Liver (tissue), 9 donors: Measurements from ENCODE around the gene CRYAA. TPM values are rescaled to one million over a fixed set of nuclear protein-coding genes. Genes with fewer than 3 reads are reported as not detected.

Experiments used
- DNase-seq: peaks from one replicate; pipeline ENCODE4 v3.0.0-alpha.2; 2017; ENCODE audit warnings: low spot score
- H3K27ac ChIP-seq, 2 donors: one replicate each; pipeline ENCODE4 v1.7.0; 2013; ENCODE audit warnings: inconsistent platforms in 2 of 2, low read length in 2 of 2, control low read depth in 1 of 2, low read depth in 1 of 2, mild to moderate bottlenecking in 1 of 2
- H3K27me3 ChIP-seq, 4 donors: one replicate each; pipeline versions ENCODE4 v1.6.1 to v1.7.0; 2013; ENCODE audit warnings: low read length in 3 of 4, inconsistent platforms in 1 of 4, mild to moderate bottlenecking in 1 of 4, moderate library complexity in 1 of 4; ENCODE audit not compliant: control insufficient read depth in 4 of 4, insufficient read depth in 4 of 4
- H3K36me3 ChIP-seq, 4 donors: one replicate each; pipeline versions ENCODE4 v1.6.1 to v1.7.0; 2013; ENCODE audit warnings: low read length in 3 of 4, mild to moderate bottlenecking in 3 of 4, low read depth in 1 of 4, moderate library complexity in 1 of 4; ENCODE audit not compliant: control insufficient read depth in 4 of 4, insufficient read depth in 3 of 4
- H3K4me1 ChIP-seq, 4 donors: one replicate each; pipeline versions ENCODE4 v1.6.1 to v1.7.0; 2013; ENCODE audit warnings: low read length in 3 of 4, mild to moderate bottlenecking in 3 of 4, moderate library complexity in 1 of 4; ENCODE audit not compliant: control insufficient read depth in 4 of 4, insufficient read depth in 4 of 4
- H3K4me3 ChIP-seq, 3 donors: one replicate each; pipeline versions ENCODE4 v1.6.1 to v1.7.0; 2013; ENCODE audit warnings: low read length in 3 of 3, control low read depth in 1 of 3, low read depth in 1 of 3, mild to moderate bottlenecking in 1 of 3
- H3K9ac ChIP-seq, 2 donors: one replicate each; pipeline ENCODE4 v1.7.0; 2013; ENCODE audit warnings: low read length in 2 of 2, mild to moderate bottlenecking in 2 of 2, moderate library complexity in 2 of 2, control low read depth in 1 of 2, low read depth in 1 of 2
- H3K9me3 ChIP-seq, 4 donors: one replicate each; pipeline versions ENCODE4 v1.6.1 to v1.7.0; 2013; ENCODE audit warnings: low read length in 3 of 4; ENCODE audit not compliant: control insufficient read depth in 4 of 4
- ATF3 ChIP-seq: IDR thresholded peaks from 2 replicates; pipeline ENCODE4 v1.6.1; 2016; ENCODE audit warnings: antibody characterized with exemption
- CTCF ChIP-seq: fragments of 150-350 bp; IDR thresholded peaks from 2 replicates; pipeline ENCODE4 v1.5.1; 2017; ENCODE audit warnings: improper control_type of control experiment, low read depth, low read length; ENCODE audit not compliant: missing input control
- EGR1 ChIP-seq, 2 donors: IDR thresholded peaks; 2 replicates each; pipeline ENCODE4 v1.6.1; 2016 to 2018; ENCODE audit warnings: antibody characterized with exemption in 2 of 2, low read depth in 2 of 2
- FOXA1 ChIP-seq: IDR thresholded peaks from 2 replicates; pipeline ENCODE4 v1.6.1; 2016; ENCODE audit warnings: antibody characterized with exemption
- FOXA2 ChIP-seq: IDR thresholded peaks from 2 replicates; pipeline ENCODE4 v1.6.1; 2016; ENCODE audit warnings: antibody characterized with exemption
- MAX ChIP-seq: IDR thresholded peaks from 2 replicates; pipeline ENCODE4 v1.6.1; 2016; ENCODE audit warnings: antibody characterized with exemption
- NR2F2 ChIP-seq: IDR thresholded peaks from 2 replicates; pipeline ENCODE4 v1.6.1; 2016; ENCODE audit warnings: antibody characterized with exemption
- RAD21 ChIP-seq, 2 donors: IDR thresholded peaks; 2 replicates each; pipeline ENCODE4 v1.6.1; 2016; ENCODE audit warnings: antibody characterized with exemption in 2 of 2, mild to moderate bottlenecking in 2 of 2
- REST ChIP-seq: IDR thresholded peaks from 2 replicates; pipeline ENCODE4 v1.6.1; 2016; ENCODE audit warnings: antibody characterized with exemption, mild to moderate bottlenecking
- RXRA ChIP-seq, 2 donors: IDR thresholded peaks; 2 replicates each; pipeline ENCODE4 v1.6.1; 2017 to 2018; ENCODE audit warnings: antibody characterized with exemption in 2 of 2, mild to moderate bottlenecking in 1 of 2
- SP1 ChIP-seq: IDR thresholded peaks from 2 replicates; pipeline ENCODE4 v1.6.1; 2018; ENCODE audit warnings: antibody characterized with exemption, mild to moderate bottlenecking
- TAF1 ChIP-seq: conservative IDR thresholded peaks from 2 replicates; pipeline ENCODE4 v1.6.1; 2016; ENCODE audit warnings: antibody characterized with exemption, mild to moderate bottlenecking
- YY1 ChIP-seq: IDR thresholded peaks from 2 replicates; pipeline ENCODE4 v1.6.1; 2016; ENCODE audit warnings: antibody characterized with exemption, mild to moderate bottlenecking
- WGBS: extraction: QIAGEN DNeasy Blood & Tissue Kit; methylation state at CpG from one replicate; pipeline ENCODE4 v1.1.7; 2013; 5-methylcytosine and 5-hydroxymethylcytosine counted together
- polyA plus RNA-seq, 2 donors: library from polyadenylated mRNA; stranded (reverse) in 1 of 2; unstranded in 1 of 2; fragments of 200-250 nt in 1 of 2; fragments of >200 nt in 1 of 2; fragmentation: Nextera tagmentation in 1 of 2; extraction: Ambion mirVana in 1 of 2; gene quantifications; one replicate each; pipeline versions ENCODE4 v1.2.1 to v1.2.3, GENCODE V29; 2013 to 2015
- total RNA-seq, 2 donors: library from RNA; depleted of rRNA; stranded (reverse); fragments of >200 nt; gene quantifications; one replicate each; pipeline ENCODE4 v1.2.3, GENCODE V29; 2014
- donor health status: healthy.
- donor health status: healthy.
- donor health status: healthy.
- donor health status: healthy.
- donor health status: healthy.

The CRYAA gene
- total and polyA plus RNA-seq, 4 donors: 0.57 to 1.9 (median 0.84) TPM; not detected in 1

GRCh38 chr21:43191971-43192370 is 23.2 kb downstream of the CRYAA start:
- no peak overlapping the region for H3K4me3 ChIP-seq
- H3K27ac ChIP-seq: no peak overlapping the region
- H3K27me3 ChIP-seq: no peaks in the 10 kb centered on the region
- no peak overlapping the region for H3K9ac ChIP-seq
- WGBS: 99% methylated on average over 7 of the region's 7 CpGs
- no peak for TF ChIP-seq ATF3
- TF ChIP-seq EGR1 (IDR thresholded peaks at IDR 0.05; ENCODE audit: low read depth in 2 of 2): no peak
- no peak for TF ChIP-seq MAX
- no peak for TF ChIP-seq RXRA (IDR thresholded peaks at IDR 0.05)
- no peak for TF ChIP-seq CTCF
- no peak for TF ChIP-seq YY1
- no peaks in the 10 kb centered on the region for H3K36me3 ChIP-seq
- no peaks in the 10 kb centered on the region for H3K9me3 ChIP-seq
- DNase-seq: no peak
- no peaks in the 10 kb centered on the region for H3K4me1 ChIP-seq

GRCh38 chr21:43192501-43193081 is 23.8 kb downstream of the CRYAA start:
- no peaks in the 10 kb centered on the region for H3K9me3 ChIP-seq
- no peak overlapping the region for H3K9ac ChIP-seq
- no peaks in the 10 kb centered on the region for H3K4me1 ChIP-seq
- WGBS: 85% methylated on average over 8 of the region's 8 CpGs
- DNase-seq: no peak
- no peaks in the 10 kb centered on the region for H3K27me3 ChIP-seq
- no peaks in the 10 kb centered on the region for H3K36me3 ChIP-seq
- no peak overlapping the region for H3K4me3 ChIP-seq
- no peak overlapping the region for H3K27ac ChIP-seq
- TF ChIP-seq MAX (no peak), CTCF (no peak), NR2F2 (no peak), RAD21 (IDR thresholded peaks at IDR 0.05) (no peak), REST (no peak), ATF3 (no peak), SP1 (no peak), TAF1 (no peak), FOXA2 (no peak), FOXA1 (no peak)
